DMS79 (cell line): ENCODE results near the gene RBBP8NL.
"Not testable (repeated sequence)": the region's sequence is repeated elsewhere in the genome, so short reads cannot be mapped to it uniquely, and the experiment has no call there.

ENCODE experiments used
- DNase-seq: peaks from one replicate; lab custom pipeline; 2025; lab: John Stamatoyannopoulos, UW

RBBP8NL gene

GRCh38 chr20:62445553-62446340 is 18.4 kb upstream of the RBBP8NL start:
- DNase-seq, result no peak

GRCh38 chr20:62444286-62444685 is 16.9 kb upstream of the RBBP8NL start:
- DNase-seq, result no peak

- no peak for DNase-seq
These were observed 14.7 kb upstream of the RBBP8NL start for GRCh38 chr20:62441987-62442539.

DNA sequence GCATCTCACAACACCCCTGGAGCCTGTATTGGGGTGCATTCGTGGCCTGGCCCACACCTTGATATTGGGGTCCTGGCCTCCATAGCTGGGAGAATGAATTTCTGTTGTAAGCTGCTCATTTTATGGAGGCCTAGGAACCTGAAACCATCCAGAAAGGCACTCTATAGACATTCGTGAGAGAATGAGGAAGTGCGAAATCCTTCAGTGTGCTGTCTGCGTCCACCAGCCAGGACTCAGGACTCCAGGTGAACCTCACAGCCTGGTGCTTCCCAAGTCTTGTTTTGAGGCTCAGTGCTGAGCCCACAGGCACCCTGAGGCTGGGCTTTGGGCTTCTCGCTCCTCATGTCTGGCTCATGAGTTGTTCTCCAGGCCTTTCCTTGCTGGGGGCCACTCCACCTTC is 11.9 kb upstream of the RBBP8NL start:
- no peak for DNase-seq

GRCh38 chr20:62437927-62438326 is 10.6 kb upstream of the RBBP8NL start:
- peak; percentile 90 for DNase-seq

DNA sequence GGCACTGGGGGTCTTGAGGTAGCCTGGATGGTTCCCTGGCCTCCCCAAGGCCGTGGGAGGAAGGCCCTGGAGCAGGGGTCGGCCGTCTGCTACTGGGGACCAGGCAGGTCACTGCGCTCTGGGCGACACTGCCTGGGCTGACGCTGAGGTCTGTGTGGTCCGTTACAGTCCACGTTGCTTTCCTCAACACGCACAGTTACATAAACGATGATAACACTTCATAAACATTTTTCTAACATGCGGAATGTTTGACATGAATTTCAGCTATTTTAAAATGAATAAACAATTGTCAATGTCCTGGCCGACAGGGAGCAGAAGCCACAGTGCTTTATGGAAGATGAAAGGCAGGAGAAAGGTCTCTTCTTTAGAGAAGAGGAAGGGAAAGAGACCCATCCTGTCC is 10.2 kb upstream of the RBBP8NL start:
- DNase-seq, result no peak

DNA sequence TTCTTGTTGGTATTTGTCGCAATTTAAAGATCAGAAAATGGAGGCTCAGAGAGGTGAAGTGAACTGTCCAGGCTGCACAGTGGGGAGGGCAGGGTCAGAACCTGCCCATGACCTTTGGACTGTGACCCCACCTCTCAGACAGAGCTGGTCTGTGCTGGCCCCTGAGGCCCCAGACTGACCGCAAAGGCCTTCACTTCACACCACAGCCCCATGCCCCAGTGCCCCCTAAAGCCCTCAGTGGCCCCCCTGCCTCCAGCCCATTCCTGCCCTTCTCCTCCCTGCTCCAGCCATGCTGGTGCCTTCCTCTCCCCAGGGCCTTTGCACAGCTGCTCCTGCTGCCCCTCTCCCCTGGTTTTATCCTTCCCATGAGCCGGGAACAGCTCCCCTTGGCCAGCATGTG is 9.4 kb upstream of the RBBP8NL start:
- DNase-seq, result no peak

DNA sequence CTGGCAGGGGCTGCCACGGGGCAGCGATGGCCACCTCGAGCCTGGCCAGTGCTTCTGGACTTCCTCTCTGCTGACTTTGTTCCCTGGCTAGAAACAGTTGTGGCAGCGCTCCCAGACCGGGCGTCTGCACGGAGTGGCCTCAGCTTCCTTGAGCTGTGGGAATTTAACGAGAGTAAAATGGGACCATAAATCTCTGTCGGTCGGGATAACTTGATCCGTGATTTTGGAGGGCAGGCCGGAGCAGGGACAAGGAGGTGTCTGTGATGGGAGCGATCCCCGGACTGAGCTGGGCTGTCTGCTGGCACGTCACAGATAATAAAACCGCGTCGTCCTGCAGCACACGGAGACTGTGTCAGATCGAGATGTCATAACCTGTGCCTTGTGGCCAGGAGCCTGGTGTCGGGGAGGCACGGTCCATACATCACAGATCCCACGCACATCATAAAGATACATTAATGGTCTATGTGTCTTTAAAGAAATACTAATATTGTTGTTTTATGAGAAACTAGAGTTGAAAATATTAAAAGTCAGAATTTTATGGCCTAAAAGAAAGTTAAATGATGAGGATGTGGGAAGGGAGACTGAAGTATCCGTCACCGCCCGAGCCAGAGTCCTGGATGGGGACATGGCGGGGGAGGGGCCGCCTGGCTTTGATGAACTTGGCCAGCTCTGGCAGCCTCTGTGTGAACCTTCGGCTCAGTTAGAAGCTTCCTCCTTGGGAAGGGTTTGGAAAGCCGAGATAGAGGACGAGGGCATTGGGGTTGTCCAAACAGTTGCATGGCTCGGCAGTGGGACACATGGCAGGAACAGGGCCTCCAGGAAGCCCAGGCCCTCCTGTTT is 6.5 kb upstream of the RBBP8NL start:
- no peak for DNase-seq

GRCh38 chr20:62430866-62431447 is 3.6 kb upstream of the RBBP8NL start:
- DNase-seq, result no peak

DNA sequence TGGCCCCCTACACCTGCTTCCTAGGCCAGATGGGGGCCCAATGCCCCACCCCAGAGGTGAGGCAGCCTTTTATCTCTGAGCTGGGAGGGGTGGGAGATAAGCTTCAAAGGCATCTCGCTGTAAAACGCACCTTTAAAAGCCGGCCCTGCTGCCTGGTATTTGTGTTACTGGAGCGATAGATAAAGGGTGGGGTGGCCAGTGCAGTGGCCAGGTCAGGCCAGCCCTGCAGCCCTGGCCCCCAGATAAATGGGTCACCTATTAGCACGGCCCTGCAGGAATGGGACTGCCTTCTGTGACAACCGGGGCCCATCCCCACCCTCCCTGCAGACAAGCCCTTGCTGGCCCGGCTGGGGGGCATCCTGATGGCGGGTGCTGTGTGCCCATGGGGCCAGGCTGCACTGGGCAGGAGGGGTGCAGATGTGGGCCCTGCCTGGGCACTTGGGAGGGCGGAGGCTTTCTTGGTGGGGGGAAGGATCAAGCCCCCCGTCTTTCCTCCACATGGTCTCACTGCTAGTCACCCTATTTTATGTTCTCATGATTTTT is 3.0 kb upstream of the RBBP8NL start:
- DNase-seq, result no peak

DNA sequence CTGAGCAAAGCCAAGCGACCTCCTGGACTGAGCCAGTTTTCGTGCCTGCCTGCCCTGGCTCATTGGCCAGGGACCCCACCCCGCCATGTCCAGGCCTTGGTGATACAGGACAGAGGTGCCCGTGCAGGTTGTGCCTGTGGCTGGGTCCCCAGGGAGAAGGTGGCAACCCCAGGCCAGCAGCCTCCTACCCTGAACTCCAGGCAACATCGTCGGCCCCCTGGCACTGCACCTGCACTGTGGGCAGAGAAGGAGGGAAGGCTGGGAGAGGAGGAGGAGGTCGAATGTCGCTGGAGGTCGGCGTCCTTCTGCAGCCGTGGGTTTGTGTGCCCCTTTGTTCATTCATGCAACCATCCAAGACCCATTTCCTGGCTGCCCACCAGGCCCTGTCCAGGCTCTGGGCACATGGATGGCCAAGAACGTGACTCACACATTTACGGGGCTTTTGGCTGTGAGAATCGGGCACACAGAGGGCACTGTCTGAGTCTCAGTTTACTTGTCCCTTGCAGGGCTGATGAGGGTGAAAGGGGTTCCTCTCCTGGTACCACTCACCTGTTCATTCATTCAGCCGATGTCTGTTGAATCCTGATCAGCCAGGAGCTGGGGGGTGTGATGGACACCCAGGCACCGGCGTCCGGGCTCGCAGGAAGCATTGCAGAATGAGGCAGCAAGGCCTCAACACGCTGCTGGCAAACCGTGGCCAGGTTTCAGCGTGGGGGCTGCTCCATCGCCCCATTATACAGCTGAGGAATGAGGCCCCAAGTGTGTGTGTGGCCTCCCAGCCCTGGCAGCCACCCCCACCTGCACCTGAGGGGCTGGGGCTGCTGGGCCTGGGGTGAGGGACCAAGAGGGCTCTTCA is 2.3 kb upstream of the RBBP8NL start:
- no peak for DNase-seq

- peak; percentile 9 for DNase-seq
These were observed 1.3 kb upstream of the RBBP8NL start for GRCh38 chr20:62428396-62429295.

- DNase-seq, result no peak
These were observed 648 bp upstream of the RBBP8NL start for GRCh38 chr20:62428002-62428372.

DNA sequence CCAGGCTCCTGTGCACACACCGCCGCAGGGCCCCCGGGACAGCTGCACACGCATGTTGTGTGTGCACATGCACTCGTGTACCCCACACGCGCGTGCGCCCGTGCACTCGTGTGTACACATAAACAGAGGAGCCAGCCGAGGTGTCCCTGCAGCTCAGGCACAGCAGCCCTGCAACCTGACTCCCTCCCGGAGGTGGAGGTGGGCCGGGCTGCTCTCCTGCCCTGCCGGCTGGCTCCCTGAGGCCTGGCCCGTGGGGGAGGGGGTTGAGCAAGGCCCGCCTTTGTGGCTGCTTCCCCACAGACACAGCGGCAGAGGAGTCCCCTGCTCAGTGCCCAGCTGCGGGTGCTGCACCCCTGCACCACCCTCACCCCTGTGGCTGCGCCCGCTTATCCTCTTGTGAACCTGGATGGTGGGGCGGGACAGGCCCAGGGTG is 624 bp downstream of the RBBP8NL start:
- DNase-seq, result peak; percentile 68

- DNase-seq, result not testable (repeated sequence)
These were observed 1.3 kb downstream of the RBBP8NL start for GRCh38 chr20:62426059-62426348.

GRCh38 chr20:62425281-62426058 is 1.9 kb downstream of the RBBP8NL start:
- DNase-seq, result no peak

DNA sequence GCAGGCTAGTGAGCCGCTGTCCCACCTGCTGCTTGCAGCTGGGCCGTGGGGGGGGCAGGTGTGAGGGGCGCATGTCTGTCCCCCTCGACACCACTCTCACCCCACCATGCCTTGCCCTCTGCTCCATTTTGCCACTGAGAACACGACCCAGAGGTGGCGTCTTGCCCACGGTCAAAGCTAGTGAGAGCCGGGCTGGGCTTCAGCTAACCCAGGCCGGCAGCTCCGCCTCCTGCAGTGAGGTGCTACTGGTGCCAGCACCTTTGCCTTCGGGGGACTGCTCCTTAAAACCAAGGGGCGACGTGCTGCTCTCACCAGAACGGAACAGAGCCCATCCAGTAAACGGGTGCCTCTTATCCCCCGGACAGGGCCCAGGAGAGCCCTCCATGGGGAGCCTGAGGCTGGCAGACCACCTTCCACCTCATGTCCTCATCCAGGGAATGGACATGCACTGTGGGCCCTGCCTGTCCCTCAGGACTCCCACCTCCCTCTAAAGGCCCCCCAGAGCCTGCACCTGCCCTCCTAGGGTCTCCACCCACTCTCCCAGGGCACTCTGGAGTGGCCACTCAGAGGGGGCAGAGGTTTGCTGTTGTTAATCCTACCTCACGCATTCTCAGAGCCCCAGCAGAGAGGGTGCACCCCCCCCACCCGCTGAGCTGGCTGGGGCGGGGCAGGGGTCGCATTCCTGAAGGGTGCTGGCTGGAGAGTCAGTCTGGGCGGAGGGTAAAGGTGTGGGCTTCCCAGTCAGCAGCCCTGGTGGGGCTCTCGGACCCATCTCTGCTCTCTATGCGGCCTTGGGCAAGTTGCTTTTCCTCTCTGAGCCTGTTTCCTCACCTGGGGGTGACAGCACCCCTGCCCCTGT is 2.9 kb downstream of the RBBP8NL start:
- DNase-seq, result no peak

- DNase-seq, result no peak
These were observed 4.0 kb downstream of the RBBP8NL start for GRCh38 chr20:62423326-62423706.
